Rectal smooth muscle tissue (tissue), 1 donor: ENCODE data around the gene HTD2.
"Not testable (repeated sequence)": the region's sequence is repeated elsewhere in the genome, so short reads cannot be mapped to it uniquely, and the experiment has no call there.

Experiments
- H3K27ac ChIP-seq: one replicate; pipeline ENCODE4 v1.7.0; 2013; ENCODE audit warnings: low read depth, low read length, inconsistent platforms
- H3K27me3 ChIP-seq: one replicate; pipeline ENCODE4 v1.7.0; 2013; ENCODE audit warnings: low read length; ENCODE audit not compliant: control insufficient read depth, insufficient read depth
- H3K36me3 ChIP-seq: one replicate; pipeline ENCODE4 v1.7.0; 2013; ENCODE audit warnings: low read length; ENCODE audit not compliant: control insufficient read depth, insufficient read depth
- H3K4me1 ChIP-seq: one replicate; pipeline ENCODE4 v1.7.0; 2013; ENCODE audit warnings: low read length; ENCODE audit not compliant: control insufficient read depth, insufficient read depth
- H3K4me3 ChIP-seq: one replicate; pipeline ENCODE4 v1.7.0; 2013; ENCODE audit warnings: low read length
- H3K9ac ChIP-seq: one replicate; pipeline ENCODE4 v1.7.0; 2013; ENCODE audit warnings: low read length

HTD2 gene

GRCh38 chr3:58274027-58274614 lies 32.2 kb upstream of the HTD2 start:
- H3K27me3 ChIP-seq: no peaks in the 10 kb centered on the region

GRCh38 chr3:58281069-58281468 lies 25.3 kb upstream of the HTD2 start:
- Histone ChIP-seq H3K9ac (no peak overlapping the region), H3K4me1 (no peaks in the 10 kb centered on the region), H3K4me3 (no peak overlapping the region), H3K36me3 (no peaks in the 10 kb centered on the region), H3K27me3 (no peaks in the 10 kb centered on the region), H3K27ac (no peak overlapping the region)

More at GRCh38 chr3:58274027-58274614, 32.2 kb upstream of the HTD2 start:
- H3K27ac ChIP-seq: no peak overlapping the region
- no peak overlapping the region for H3K9ac ChIP-seq
- H3K36me3 ChIP-seq: peaks cover 6% of the 10 kb centered on the region
- H3K4me1 ChIP-seq: no peaks in the 10 kb centered on the region
- no peak overlapping the region for H3K4me3 ChIP-seq

GRCh38 chr3:58285334-58285733 lies 21.0 kb upstream of the HTD2 start:
- Histone ChIP-seq H3K4me1 (no peaks in the 10 kb centered on the region), H3K27ac (no peak overlapping the region), H3K4me3 (no peak overlapping the region), H3K36me3 (peaks cover 4% of the 10 kb centered on the region), H3K27me3 (no peaks in the 10 kb centered on the region), H3K9ac (no peak overlapping the region)

GRCh38 chr3:58287354-58287753 lies 19.0 kb upstream of the HTD2 start:
- no peak overlapping the region for H3K27ac ChIP-seq
- peaks cover 4% of the 10 kb centered on the region for H3K36me3 ChIP-seq
- no peaks in the 10 kb centered on the region for H3K27me3 ChIP-seq
- H3K4me3 ChIP-seq: no peak overlapping the region
- no peak overlapping the region for H3K9ac ChIP-seq
- H3K4me1 ChIP-seq: no peaks in the 10 kb centered on the region

- peaks cover 4% of the 10 kb centered on the region for H3K36me3 ChIP-seq
- H3K27ac ChIP-seq: no peak overlapping the region
- H3K9ac ChIP-seq: no peak overlapping the region
- no peak overlapping the region for H3K4me3 ChIP-seq
- H3K27me3 ChIP-seq: no peaks in the 10 kb centered on the region
- no peaks in the 10 kb centered on the region for H3K4me1 ChIP-seq
Observed at GRCh38 chr3:58288011-58288728, 18.1 kb upstream of the HTD2 start.

GRCh38 chr3:58288964-58289613 lies 17.2 kb upstream of the HTD2 start:
- H3K9ac ChIP-seq, H3K4me3 ChIP-seq, H3K27me3 ChIP-seq, H3K36me3 ChIP-seq, H3K4me1 ChIP-seq, H3K27ac ChIP-seq: not testable (repeated sequence)

- H3K36me3 ChIP-seq, H3K9ac ChIP-seq, H3K27me3 ChIP-seq, H3K4me3 ChIP-seq, H3K4me1 ChIP-seq, H3K27ac ChIP-seq: not testable (repeated sequence)
Observed at GRCh38 chr3:58290446-58290845, 15.9 kb upstream of the HTD2 start.

- Histone ChIP-seq H3K9ac (no peak overlapping the region), H3K27me3 (no peaks in the 10 kb centered on the region), H3K36me3 (peaks cover 4% of the 10 kb centered on the region), H3K4me3 (no peak overlapping the region), H3K4me1 (no peaks in the 10 kb centered on the region), H3K27ac (no peak overlapping the region)
Observed at GRCh38 chr3:58291671-58292338, 14.5 kb upstream of the HTD2 start.

GRCh38 chr3:58292866-58293265 lies 13.5 kb upstream of the HTD2 start:
- Histone ChIP-seq H3K9ac (no peak overlapping the region), H3K36me3 (peaks cover 4% of the 10 kb centered on the region), H3K4me1 (no peaks in the 10 kb centered on the region), H3K27me3 (no peaks in the 10 kb centered on the region), H3K27ac (no peak overlapping the region), H3K4me3 (no peak overlapping the region)

- Histone ChIP-seq H3K27me3 (no peaks in the 10 kb centered on the region), H3K9ac (no peak overlapping the region), H3K4me3 (no peak overlapping the region), H3K4me1 (no peaks in the 10 kb centered on the region), H3K27ac (no peak overlapping the region), H3K36me3 (peaks cover 1% of the 10 kb centered on the region)
Observed at GRCh38 chr3:58293516-58293915, 12.8 kb upstream of the HTD2 start.

GRCh38 chr3:58296269-58296668 lies 10.1 kb upstream of the HTD2 start:
- H3K4me3 ChIP-seq: no peak overlapping the region
- no peak overlapping the region for H3K9ac ChIP-seq
- no peaks in the 10 kb centered on the region for H3K4me1 ChIP-seq
- H3K27ac ChIP-seq: no peak overlapping the region
- no peaks in the 10 kb centered on the region for H3K36me3 ChIP-seq
- no peaks in the 10 kb centered on the region for H3K27me3 ChIP-seq

GRCh38 chr3:58296843-58297242 lies 9.5 kb upstream of the HTD2 start:
- no peak overlapping the region for H3K9ac ChIP-seq

More at GRCh38 chr3:58296843-58297242, 9.5 kb upstream of the HTD2 start:
- H3K27me3 ChIP-seq: no peaks in the 10 kb centered on the region
- no peaks in the 10 kb centered on the region for H3K36me3 ChIP-seq
- no peak overlapping the region for H3K4me3 ChIP-seq
- no peak overlapping the region for H3K27ac ChIP-seq
- no peaks in the 10 kb centered on the region for H3K4me1 ChIP-seq
